Endothelial cell of umbilical vein (primary cell): ENCODE data around the gene F2RL2. TPM values are rescaled to one million over a fixed set of nuclear protein-coding genes. Genes with fewer than 3 reads are reported as not detected.

Experiments
- BruUV-seq: library from RNA; stranded (reverse); fragments of 400-500 nt; replicated peaks from 2 replicates; lab custom pipeline; 2021; lab: Mats Ljungman, UMichigan
- CTCF ChIA-PET: fragments of 300-600, 350-600 bp; sonication (Branson Sonifier 250); formaldehyde crosslinking; loops from one replicate; lab custom pipeline; 2021; ENCODE audit warnings: antibody characterized with exemption, inconsistent platforms; lab: Charles Lee
- POLR2A ChIA-PET: fragments of 300-600, 350-600 bp; sonication (Branson Sonifier 250); formaldehyde crosslinking; loops from one replicate; lab custom pipeline; 2021; ENCODE audit warnings: antibody characterized with exemption, inconsistent platforms; lab: Charles Lee
- DNase-seq: peaks from one replicate; pipeline ENCODE4 v3.0.0-alpha.2; 2011; ENCODE audit warnings: low read depth, low spot score
- FAIRE-seq: peaks from 2 replicates; lab custom pipeline; 2011; peaks lifted over from hg19 to GRCh38; lab: Jason Lieb, UNC
- H2AFZ ChIP-seq: 2 replicates; pipeline ENCODE4 v1.6.0; 2012; ENCODE audit warnings: low read depth, low read length, control low read depth, inconsistent platforms
- H3K27ac ChIP-seq: 2 replicates; pipeline ENCODE4 v1.5.1; 2011; ENCODE audit warnings: low read depth, mild to moderate bottlenecking, control low read depth, low read length, moderate library complexity; ENCODE audit not compliant: insufficient read depth
- H3K27me3 ChIP-seq, 2 experiments: 2 replicates each; pipeline versions ENCODE4 v1.6.0 to v1.6.1; 2011; ENCODE audit warnings: low read length in 2 of 2, mixed read lengths in 1 of 2; ENCODE audit not compliant: control insufficient read depth in 2 of 2, insufficient read depth in 2 of 2
- H3K36me3 ChIP-seq, 2 experiments: 2 replicates in 1 of 2; 3 replicates in 1 of 2; pipeline ENCODE4 v1.5.1; 2011; ENCODE audit warnings: low read length in 2 of 2, mild to moderate bottlenecking in 1 of 2, moderate library complexity in 1 of 2; ENCODE audit not compliant: control insufficient read depth in 2 of 2, insufficient read depth in 2 of 2; ENCODE audit errors: extremely low read depth in 1 of 2
- H3K4me1 ChIP-seq: 3 replicates; pipeline ENCODE4 v1.5.1; 2011; ENCODE audit warnings: mild to moderate bottlenecking, low read length; ENCODE audit not compliant: control insufficient read depth, insufficient read depth; ENCODE audit errors: extremely low read depth
- H3K4me2 ChIP-seq: 2 replicates; pipeline ENCODE4 v1.6.1; 2011; ENCODE audit warnings: low read length, control low read depth, mixed read lengths; ENCODE audit not compliant: insufficient read depth
- H3K4me3 ChIP-seq, 3 experiments: fragments of 200-600 bp in 1 of 3; sonication (generic), shearing (Covaris generic) in 1 of 3; replicated peaks in 1 of 3; 2 replicates each; pipeline ENCODE4 v1.5.1; 2011 to 2016; ENCODE audit warnings: control low read depth in 3 of 3, low read length in 3 of 3, mild to moderate bottlenecking in 2 of 3, inconsistent platforms in 1 of 3, low read depth in 1 of 3, moderate library complexity in 1 of 3; ENCODE audit not compliant: insufficient read depth in 1 of 3
- H3K79me2 ChIP-seq: 2 replicates; pipeline ENCODE4 v1.6.0; 2012; ENCODE audit warnings: low read length, inconsistent platforms; ENCODE audit not compliant: control insufficient read depth, insufficient read depth
- H3K9ac ChIP-seq: replicated peaks from 2 replicates; pipeline ENCODE3; 2011; ENCODE audit warnings: low read length, control low read depth; ENCODE audit not compliant: insufficient read depth; ENCODE audit errors: extremely low read depth
- H3K9me1 ChIP-seq: replicated peaks from 3 replicates; pipeline ENCODE4 v1.6.0; 2011; ENCODE audit warnings: mild to moderate bottlenecking, low read length; ENCODE audit not compliant: control insufficient read depth, insufficient read depth; ENCODE audit errors: extremely low read depth
- H3K9me3 ChIP-seq: replicated peaks from 2 replicates; pipeline ENCODE4 v1.5.1; 2012; ENCODE audit warnings: low read length, inconsistent platforms; ENCODE audit not compliant: control insufficient read depth, insufficient read depth
- H4K20me1 ChIP-seq: replicated peaks from 2 replicates; pipeline ENCODE3; 2011; ENCODE audit warnings: mild to moderate bottlenecking, low read length; ENCODE audit not compliant: control insufficient read depth, insufficient read depth; ENCODE audit errors: extremely low read depth
- CTCF ChIP-seq, 2 donors: IDR thresholded peaks; 1 replicate in 1 of 2; 2 replicates in 1 of 2; pipeline ENCODE4 v1.5.1; 2011; ENCODE audit warnings: low read length in 2 of 2, mild to moderate bottlenecking in 2 of 2, moderate library complexity in 2 of 2, control low read depth in 1 of 2, inconsistent platforms in 1 of 2, low read depth in 1 of 2; ENCODE audit not compliant: insufficient read depth in 1 of 2; ENCODE audit errors: extremely low read depth in 1 of 2
- EZH2 ChIP-seq: IDR thresholded peaks from 2 replicates; pipeline ENCODE4 v1.6.1; 2012; ENCODE audit warnings: borderline replicate concordance, low read depth, mild to moderate bottlenecking, moderate library complexity, low read length, inconsistent platforms; ENCODE audit not compliant: severe bottlenecking
- FOS ChIP-seq: IDR thresholded peaks from 2 replicates; pipeline ENCODE4 v1.6.1; 2011; ENCODE audit warnings: mild to moderate bottlenecking, low read length, moderate library complexity, borderline replicate concordance; ENCODE audit not compliant: insufficient read depth
- GATA2 ChIP-seq: IDR thresholded peaks from 2 replicates; pipeline ENCODE4 v1.7.0; 2011; ENCODE audit warnings: low read depth, mild to moderate bottlenecking, moderate library complexity, mixed read lengths, low read length; ENCODE audit not compliant: insufficient read length, insufficient read depth
- JUN ChIP-seq: IDR thresholded peaks from 2 replicates; pipeline ENCODE4 v1.6.1; 2011; ENCODE audit warnings: borderline replicate concordance, low read depth; ENCODE audit not compliant: insufficient read length, insufficient read depth
- MYC ChIP-seq: IDR thresholded peaks from one replicate; pipeline ENCODE4 v1.6.1; 2011; ENCODE audit warnings: mild to moderate bottlenecking, low read depth, low read length
- POLR2A ChIP-seq: IDR thresholded peaks from 2 replicates; pipeline ENCODE4 v1.6.1; 2012; ENCODE audit warnings: low read depth, mild to moderate bottlenecking, control low read depth, low read length
- POLR2AphosphoS5 ChIP-seq: IDR thresholded peaks from 2 replicates; pipeline ENCODE4 v1.6.1; 2012; ENCODE audit warnings: low read depth, mild to moderate bottlenecking, control low read depth, low read length, moderate library complexity; ENCODE audit not compliant: insufficient read depth
- dilution Hi-C: fragments of 300-500 bp; cut with MboI; formaldehyde crosslinking; loops from one replicate; pipeline ENCODE4 v1.15.0; 2019; ENCODE audit warnings: low sequenced_read_pairs; ENCODE audit not compliant: extremely low pct_ligation_motif_present
- intact Hi-C: fragments of 100-400 bp; cut with micrococcal nuclease; formaldehyde crosslinking; loops from one replicate; pipeline ENCODE4 v1.10.0; 2022
- polyA plus RNA-seq, 4 experiments: library from polyadenylated mRNA; depleted of rRNA in 3 of 4; stranded (reverse) in 3 of 4; unstranded in 1 of 4; fragments of >200 nt; gene quantifications; 2 replicates each; pipeline versions ENCODE4 v1.2.1 to v1.2.3, GENCODE V29; 2011 to 2012; ENCODE audit warnings: missing spikeins in 1 of 4
- total RNA-seq: library from RNA; stranded (reverse); gene quantifications from 2 replicates; pipeline ENCODE4 v1.2.3, GENCODE V29; 2021
- TF ChIP-seq, protein P1 (sequence below): IDR thresholded peaks from 2 replicates; pipeline ENCODE4 v1.6.1; 2011; ENCODE audit not compliant: insufficient read depth, insufficient read length

F2RL2 gene
- total and polyA plus RNA-seq, 2 donors (not counting 3 experiments of a cell fraction or from before 2014, with no cell fraction given) = 19.8 to 33.3 TPM

GRCh38 chr5:76622076-76622475 is 1.1 kb downstream of the F2RL2 start:
- H3K9ac ChIP-seq = peak overlapping the region; percentile 69
- peak overlapping the region; percentile 44 for H3K27ac ChIP-seq
- peak overlapping the region in 2 of 3 experiments; percentile 24 to 35 for H3K4me3 ChIP-seq
- dilution Hi-C loops (no loop called here), intact Hi-C loops (no loop called here)
- peak overlapping the region; percentile 33 for H3K4me2 ChIP-seq
- H3K36me3 ChIP-seq = no peaks in the 10 kb centered on the region
- CTCF ChIA-PET = interaction anchor here (1.5 kb wide), 1 partner anchor 13 kb away, joined by 4 read pairs; no protein-coding TSS in a partner anchor
- H3K27me3 ChIP-seq = no peaks in the 10 kb centered on the region
- no peaks in the 10 kb centered on the region for H3K79me2 ChIP-seq
- H2AFZ ChIP-seq = no peak overlapping the region
- TF ChIP-seq, protein P1, sequence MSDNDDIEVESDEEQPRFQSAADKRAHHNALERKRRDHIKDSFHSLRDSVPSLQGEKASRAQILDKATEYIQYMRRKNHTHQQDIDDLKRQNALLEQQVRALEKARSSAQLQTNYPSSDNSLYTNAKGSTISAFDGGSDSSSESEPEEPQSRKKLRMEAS = no peak
- TF ChIP-seq JUN = no peak
- DNase-seq = peak; percentile 7
- FAIRE-seq = no peak
- no peaks in the 10 kb centered on the region for H3K9me3 ChIP-seq
- POLR2A ChIA-PET = no interaction called here
- no TSS peak for BruUV-seq
- no peaks in the 10 kb centered on the region for H4K20me1 ChIP-seq
- peaks cover 17% of the 10 kb centered on the region for H3K4me1 ChIP-seq
- H3K9me1 ChIP-seq = no peaks in the 10 kb centered on the region

DNA sequence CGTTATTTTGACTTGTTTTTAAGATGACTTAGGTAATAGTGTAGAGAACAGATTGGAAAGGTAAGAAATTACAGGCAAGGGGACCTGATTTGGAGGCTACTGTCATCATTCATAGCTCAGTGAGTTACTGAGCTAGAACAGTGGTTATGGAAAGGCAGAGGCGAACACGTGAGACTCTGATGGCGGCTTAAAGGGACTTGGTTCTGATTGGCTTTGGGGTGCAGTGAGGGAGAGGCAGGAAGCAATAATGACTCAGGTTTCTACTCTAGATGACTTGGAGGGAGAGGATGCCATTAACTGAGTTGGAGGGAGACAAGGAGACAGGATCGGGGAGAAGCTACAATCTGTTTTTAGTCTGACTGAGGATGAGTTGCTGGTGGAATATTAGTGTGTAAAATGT is 3.0 kb downstream of the F2RL2 start:
- Histone ChIP-seq H3K4me2 (no peak overlapping the region), H3K9me3 (no peaks in the 10 kb centered on the region), H3K27me3 (no peaks in the 10 kb centered on the region), H3K79me2 (no peaks in the 10 kb centered on the region), H3K9ac (no peak overlapping the region), H3K4me3 (no peak overlapping the region), H3K27ac (no peak overlapping the region), H3K36me3 (no peaks in the 10 kb centered on the region), H2AFZ (no peak overlapping the region), H3K9me1 (no peaks in the 10 kb centered on the region), H4K20me1 (no peaks in the 10 kb centered on the region), H3K4me1 (peaks cover 10% of the 10 kb centered on the region)
- no TSS peak for BruUV-seq
- ChIA-PET POLR2A (no interaction called here), CTCF (interaction anchor here (0.8 to 1.3 kb wide), 2 partner anchors 14 to 154 kb away, joined by 3 read pairs; no protein-coding TSS in a partner anchor)
- intact Hi-C loops = no loop called here
- no peak for FAIRE-seq
- DNase-seq = no peak
- TF ChIP-seq EZH2 = no peak
- TF ChIP-seq MYC = no peak
- TF ChIP-seq JUN = no peak
- no peak for TF ChIP-seq GATA2
- TF ChIP-seq POLR2AphosphoS5 = no peak
- TF ChIP-seq FOS = no peak
- TF ChIP-seq POLR2A = no peak
- TF ChIP-seq, protein P1 = no peak
- no peak for TF ChIP-seq CTCF (IDR thresholded peaks at IDR 0.05; ENCODE audit: extremely low read depth in 1 of 2, insufficient read depth in 1 of 2, low read depth in 1 of 2, low read length in 2 of 2)
- dilution Hi-C loops = no loop called here
